ENCODE results near the gene NMNAT1. TPM values are rescaled to one million over a fixed set of nuclear protein-coding genes. Genes with fewer than 3 reads are reported as not detected.

The NMNAT1 gene
- 9.7 TPM for polyA plus RNA-seq (2013)

- Histone ChIP-seq H3K9me3 (ENCODE audit: control extremely low read depth in 1 of 5, control insufficient read depth in 4 of 5, insufficient read depth in 2 of 5, low read depth in 1 of 5, low read length in 4 of 5) (no peaks in the 10 kb centered on the region), H3K4me3 (ENCODE audit: control insufficient read depth in 1 of 7, extremely low read depth in 1 of 7, insufficient read depth in 4 of 7, low read depth in 2 of 7, low read length in 6 of 7) (peak within 1 kb of the TSS; percentile 80 to 98 (median 92)), H3K27ac (ENCODE audit: insufficient read depth in 1 of 2, low read depth in 1 of 2, low read length in 2 of 2, poor library complexity in 1 of 2, severe bottlenecking in 2 of 2) (peak within 1 kb of the TSS; percentile 89 to 96), H3K36me3 (ENCODE audit: control insufficient read depth in 4 of 4, insufficient read depth in 4 of 4, low read length in 3 of 4) (peaks cover 0 to 14% (median 5%) of the 10 kb centered on the region in 4 experiments), H3K27me3 (replicated peaks in 2 of 5; ENCODE audit: control insufficient read depth in 4 of 5, insufficient read depth in 5 of 5, low read length in 4 of 5) (no peaks in the 10 kb centered on the region), H3K4me1 (ENCODE audit: control extremely low read depth in 1 of 4, control insufficient read depth in 4 of 4, insufficient read depth in 4 of 4, low read length in 3 of 4) (peaks cover 0 to 21% (median 7%) of the 10 kb centered on the region in 4 experiments)
- WGBS (ENCODE audit: insufficient coverage) = 0% methylated on average over 35 of the region's 53 CpGs
- POLR2A ChIA-PET = interaction anchor here (0.6 to 1.0 kb wide), 5 partner anchors 11 to 314 kb away, joined by 3 read pairs; no protein-coding TSS in a partner anchor
- DNase-seq = peak; percentile 91 to 93 (median 93)
- CTCF ChIA-PET = interaction anchor here (0.6 to 5.1 kb wide), 8 partner anchors 29 to 111 kb away, joined by 3 to 45 read pairs (median 3); partner anchors contain the start of genes RBP7 and UBE4B
These were observed at the start of gene NMNAT1, which contains the start of gene LZIC for GRCh38 chr1:9942939-9943788. NMNAT1 (plus strand) TSS chr1:9943475; CDS start chr1:9972074, 28,599 bp downstream. LZIC (minus strand) TSS chr1:9943391; CDS start chr1:9936619, 6,772 bp downstream.

- Histone ChIP-seq H3K27ac (ENCODE audit: insufficient read depth in 1 of 2, low read depth in 1 of 2, low read length in 2 of 2, poor library complexity in 1 of 2, severe bottlenecking in 2 of 2) (peak overlapping the region in 1 of 2 experiments; percentile 80), H3K4me1 (ENCODE audit: control extremely low read depth in 1 of 4, control insufficient read depth in 4 of 4, insufficient read depth in 4 of 4, low read length in 3 of 4) (peaks cover 18 to 53% (median 49%) of the 10 kb centered on the region in 4 experiments), H3K27me3 (replicated peaks in 2 of 5; ENCODE audit: control insufficient read depth in 4 of 5, insufficient read depth in 5 of 5, low read length in 4 of 5) (no peaks in the 10 kb centered on the region), H3K4me3 (ENCODE audit: control insufficient read depth in 1 of 7, extremely low read depth in 1 of 7, insufficient read depth in 4 of 7, low read depth in 2 of 7, low read length in 6 of 7) (peak overlapping the region in 1 of 7 experiments; percentile 68), H3K9me3 (ENCODE audit: control extremely low read depth in 1 of 5, control insufficient read depth in 4 of 5, insufficient read depth in 2 of 5, low read depth in 1 of 5, low read length in 4 of 5) (no peaks in the 10 kb centered on the region), H3K36me3 (ENCODE audit: control insufficient read depth in 4 of 4, insufficient read depth in 4 of 4, low read length in 3 of 4) (peaks cover 0 to 3% (median 0%) of the 10 kb centered on the region in 4 experiments)
- WGBS (ENCODE audit: insufficient coverage) = no CpG with 5 or more reads among the region's 3 CpGs
- ChIA-PET CTCF (interaction anchor here (0.9 to 2.0 kb wide), 4 partner anchors 19 to 108 kb away, joined by 3 to 5 read pairs (median 4); no protein-coding TSS in a partner anchor), POLR2A (no interaction called here)
- no peak for DNase-seq
These were observed 49.2 kb upstream of the NMNAT1 start for GRCh38 chr1:9894115-9894514.

DNA sequence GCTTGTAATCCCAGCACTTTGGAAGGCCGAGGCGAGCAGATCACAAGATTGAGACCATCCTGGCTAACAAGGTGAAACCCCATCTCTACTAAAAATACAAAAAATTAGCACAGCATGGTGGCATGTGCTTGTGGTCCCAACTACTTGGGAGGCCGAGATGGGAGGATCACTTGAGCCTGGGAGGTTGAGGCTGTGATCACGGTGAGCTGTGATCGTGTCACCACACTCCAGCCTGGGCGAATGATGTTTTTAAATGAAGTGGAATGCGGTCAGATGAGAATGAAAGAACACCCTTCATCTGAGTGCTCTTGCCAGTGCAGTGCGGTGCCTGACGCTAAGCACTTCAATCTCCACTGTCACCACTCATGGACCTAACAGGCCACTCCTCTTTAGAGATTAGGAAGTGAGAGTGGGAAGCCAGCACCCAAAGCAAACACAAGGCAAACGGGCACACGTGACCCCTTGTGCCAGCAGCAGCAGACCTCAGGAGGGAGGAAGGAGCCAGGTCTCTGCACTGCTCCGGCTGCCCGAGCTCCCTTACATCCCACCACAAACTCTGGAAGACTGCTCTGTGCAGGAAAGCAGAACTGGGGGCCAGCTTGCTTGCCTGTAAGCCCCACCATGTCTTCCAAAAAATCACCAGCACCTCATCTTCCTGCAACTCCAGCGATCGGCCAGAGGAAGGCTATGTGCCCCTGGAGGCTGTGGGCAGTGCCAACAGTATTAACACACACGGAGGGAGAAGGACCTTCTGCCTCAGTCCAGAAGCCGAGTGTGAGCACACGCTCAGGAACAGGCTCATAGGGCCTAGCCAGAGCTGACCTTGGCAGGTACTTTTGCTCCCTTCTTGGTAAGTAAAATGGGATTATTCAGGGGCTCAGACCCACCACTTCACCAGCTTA, 42.9 kb upstream of the NMNAT1 start:
- Histone ChIP-seq H3K27ac (ENCODE audit: insufficient read depth in 1 of 2, low read depth in 1 of 2, low read length in 2 of 2, poor library complexity in 1 of 2, severe bottlenecking in 2 of 2) (no peak overlapping the region), H3K27me3 (replicated peaks in 2 of 5; ENCODE audit: control insufficient read depth in 4 of 5, insufficient read depth in 5 of 5, low read length in 4 of 5) (no peaks in the 10 kb centered on the region), H3K9me3 (ENCODE audit: control extremely low read depth in 1 of 5, control insufficient read depth in 4 of 5, insufficient read depth in 2 of 5, low read depth in 1 of 5, low read length in 4 of 5) (no peaks in the 10 kb centered on the region), H3K4me1 (ENCODE audit: control extremely low read depth in 1 of 4, control insufficient read depth in 4 of 4, insufficient read depth in 4 of 4, low read length in 3 of 4) (peaks cover 0 to 29% (median 26%) of the 10 kb centered on the region in 4 experiments), H3K36me3 (ENCODE audit: control insufficient read depth in 4 of 4, insufficient read depth in 4 of 4, low read length in 3 of 4) (no peaks in the 10 kb centered on the region), H3K4me3 (ENCODE audit: control insufficient read depth in 1 of 7, extremely low read depth in 1 of 7, insufficient read depth in 4 of 7, low read depth in 2 of 7, low read length in 6 of 7) (peak overlapping the region in 4 of 7 experiments; percentile 30 to 55 (median 52))
- peak; percentile 57 to 86 (median 77) for DNase-seq
- ChIA-PET CTCF (interaction anchor here (1.0 to 1.7 kb wide), 2 partner anchors 15 to 32 kb away, joined by 3 to 4 read pairs; no protein-coding TSS in a partner anchor), POLR2A (no interaction called here)
- 18% methylated on average over 6 of the region's 18 CpGs for WGBS (ENCODE audit: insufficient coverage)

DNA sequence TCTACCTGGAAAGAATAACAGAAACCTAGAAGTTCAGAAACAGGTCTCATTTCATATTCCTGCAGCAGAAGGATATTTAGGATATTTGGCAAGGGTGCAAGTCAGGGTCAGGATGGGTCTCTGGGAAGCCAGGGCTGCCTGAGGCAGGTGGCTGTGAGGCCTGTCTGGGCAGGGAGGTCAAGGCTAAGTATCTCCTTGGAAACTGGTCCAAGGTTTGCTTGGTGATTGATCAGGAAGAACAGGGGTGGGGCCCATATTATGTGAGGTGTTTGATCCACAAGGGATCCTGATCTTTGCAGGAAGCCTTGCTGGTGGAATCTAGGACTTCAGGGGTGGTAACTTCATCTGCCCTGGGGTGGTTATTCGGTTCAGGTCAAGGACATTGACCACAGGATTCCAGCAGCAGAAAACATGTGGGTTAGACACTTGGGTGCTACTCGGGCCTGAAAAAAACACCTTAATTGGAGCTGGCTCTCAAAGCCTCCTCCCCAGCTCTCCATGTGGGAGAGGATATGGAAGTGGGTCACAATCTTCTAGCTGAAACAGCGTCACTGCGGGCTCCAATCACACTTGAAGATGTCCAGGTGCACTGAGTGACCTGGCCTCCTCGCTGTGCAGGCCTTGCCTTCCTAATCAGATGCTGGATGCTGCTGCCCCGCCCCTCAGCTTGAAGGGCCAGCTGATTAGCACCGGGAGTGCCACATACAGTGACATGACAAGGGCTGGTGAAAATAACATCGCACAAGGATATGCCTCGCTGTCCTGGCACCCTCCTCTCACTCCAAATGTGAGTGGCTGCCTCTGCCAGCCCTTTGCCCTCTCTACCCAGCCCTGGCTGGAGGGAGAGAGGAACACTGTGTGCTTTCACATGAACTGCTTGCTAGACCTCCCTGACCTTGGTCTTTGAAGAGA, 41.9 kb upstream of the NMNAT1 start:
- H3K9me3 ChIP-seq (ENCODE audit: control extremely low read depth in 1 of 5, control insufficient read depth in 4 of 5, insufficient read depth in 2 of 5, low read depth in 1 of 5, low read length in 4 of 5) = no peaks in the 10 kb centered on the region
- no peak overlapping the region for H3K4me3 ChIP-seq (ENCODE audit: control insufficient read depth in 1 of 7, extremely low read depth in 1 of 7, insufficient read depth in 4 of 7, low read depth in 2 of 7, low read length in 6 of 7)
- no peak for DNase-seq
- CTCF ChIA-PET = interaction anchor here (0.8 to 1.7 kb wide), 3 partner anchors 13 to 24 kb away, joined by 3 to 4 read pairs (median 4); no protein-coding TSS in a partner anchor
- POLR2A ChIA-PET = no interaction called here
- WGBS (ENCODE audit: insufficient coverage) = 99% methylated on average over 8 of the region's 9 CpGs
- no peak overlapping the region for H3K27ac ChIP-seq (ENCODE audit: insufficient read depth in 1 of 2, low read depth in 1 of 2, low read length in 2 of 2, poor library complexity in 1 of 2, severe bottlenecking in 2 of 2)
- no peaks in the 10 kb centered on the region for H3K27me3 ChIP-seq (replicated peaks in 2 of 5; ENCODE audit: control insufficient read depth in 4 of 5, insufficient read depth in 5 of 5, low read length in 4 of 5)
- no peaks in the 10 kb centered on the region for H3K36me3 ChIP-seq (ENCODE audit: control insufficient read depth in 4 of 4, insufficient read depth in 4 of 4, low read length in 3 of 4)
- H3K4me1 ChIP-seq (ENCODE audit: control extremely low read depth in 1 of 4, control insufficient read depth in 4 of 4, insufficient read depth in 4 of 4, low read length in 3 of 4) = peaks cover 0 to 35% (median 26%) of the 10 kb centered on the region in 4 experiments

DNA sequence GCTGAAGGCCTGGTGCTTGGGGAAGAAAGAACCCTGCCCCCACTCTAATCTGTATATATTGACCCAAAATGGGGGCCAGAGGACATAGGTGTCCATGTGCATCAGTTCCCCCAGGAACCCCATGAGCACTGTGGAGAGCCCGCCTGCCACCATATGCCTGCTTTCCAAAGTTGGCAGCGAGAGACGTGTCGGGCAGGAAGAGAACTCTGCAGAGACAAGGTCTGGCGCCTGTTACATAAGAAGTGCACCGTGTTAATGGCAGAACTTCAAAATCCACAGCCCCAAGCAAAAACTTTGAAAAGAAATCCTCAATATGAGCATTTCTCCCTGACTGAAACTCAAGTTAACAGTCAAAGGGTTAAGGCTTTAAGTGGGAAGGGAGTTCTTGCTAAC, 41.2 kb upstream of the NMNAT1 start:
- Histone ChIP-seq H3K9me3 (ENCODE audit: control extremely low read depth in 1 of 5, control insufficient read depth in 4 of 5, insufficient read depth in 2 of 5, low read depth in 1 of 5, low read length in 4 of 5) (no peaks in the 10 kb centered on the region), H3K4me1 (ENCODE audit: control extremely low read depth in 1 of 4, control insufficient read depth in 4 of 4, insufficient read depth in 4 of 4, low read length in 3 of 4) (peaks cover 0 to 35% (median 26%) of the 10 kb centered on the region in 4 experiments), H3K27me3 (replicated peaks in 2 of 5; ENCODE audit: control insufficient read depth in 4 of 5, insufficient read depth in 5 of 5, low read length in 4 of 5) (no peaks in the 10 kb centered on the region), H3K4me3 (ENCODE audit: control insufficient read depth in 1 of 7, extremely low read depth in 1 of 7, insufficient read depth in 4 of 7, low read depth in 2 of 7, low read length in 6 of 7) (no peak overlapping the region), H3K36me3 (ENCODE audit: control insufficient read depth in 4 of 4, insufficient read depth in 4 of 4, low read length in 3 of 4) (no peaks in the 10 kb centered on the region), H3K27ac (ENCODE audit: insufficient read depth in 1 of 2, low read depth in 1 of 2, low read length in 2 of 2, poor library complexity in 1 of 2, severe bottlenecking in 2 of 2) (no peak overlapping the region)
- POLR2A ChIA-PET = no interaction called here
- WGBS (ENCODE audit: insufficient coverage) = 88% methylated on average over 6 of the region's 6 CpGs
- no peak for DNase-seq
- CTCF ChIA-PET = interaction anchor here (0.6 to 0.8 kb wide), 2 partner anchors 13 to 29 kb away, joined by 3 read pairs; no protein-coding TSS in a partner anchor

Data from common myeloid progenitor, CD34-positive (primary cell).